ENCODE data around the gene REXO5. TPM values are rescaled to one million over a fixed set of nuclear protein-coding genes. Genes with fewer than 3 reads are reported as not detected.

REXO5 gene
- total RNA-seq, 1 donor from 2014 or later, result 5.9 TPM

DNA sequence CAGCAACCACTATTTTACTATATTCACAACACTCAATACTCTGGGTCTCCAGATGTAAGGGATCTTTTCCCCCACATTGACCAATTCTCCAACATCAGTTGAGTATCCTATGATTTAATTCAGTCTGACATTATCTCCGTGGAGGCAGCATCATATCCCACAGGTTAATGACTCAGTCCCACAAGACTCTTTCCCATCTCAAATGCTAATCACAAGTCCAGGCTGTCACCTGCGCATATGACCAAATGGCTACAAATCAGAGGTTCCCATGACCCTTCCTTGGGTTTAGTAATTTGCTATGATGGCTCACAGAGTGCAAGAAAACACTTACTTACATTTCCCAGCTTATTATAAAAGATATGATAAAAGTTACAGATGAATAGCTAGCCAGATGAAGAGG, 23.9 kb upstream of the REXO5 start:
- no peak for DNase-seq
- H3K4me1 Mint-ChIP-seq (ENCODE audit: low read depth, unreplicated experiment), result no peaks in the 10 kb centered on the region
- H3K9me3 Mint-ChIP-seq (ENCODE audit: unreplicated experiment), result no peaks in the 10 kb centered on the region
- H3K27me3 Mint-ChIP-seq (ENCODE audit: unreplicated experiment), result no peaks in the 10 kb centered on the region
- no peak overlapping the region for H3K27ac Mint-ChIP-seq (ENCODE audit: unreplicated experiment)
- no peaks in the 10 kb centered on the region for H3K36me3 Mint-ChIP-seq (ENCODE audit: unreplicated experiment)
- no peak overlapping the region for H3K4me3 Mint-ChIP-seq (ENCODE audit: unreplicated experiment)
- no peak for TF ChIP-seq CTCF (IDR thresholded peaks at IDR 0.05; ENCODE audit: partially characterized antibody, unreplicated experiment)

- no peaks in the 10 kb centered on the region for H3K36me3 Mint-ChIP-seq (ENCODE audit: unreplicated experiment)
- no peaks in the 10 kb centered on the region for H3K9me3 Mint-ChIP-seq (ENCODE audit: unreplicated experiment)
- H3K27ac Mint-ChIP-seq (ENCODE audit: unreplicated experiment), result no peak overlapping the region
- H3K27me3 Mint-ChIP-seq (ENCODE audit: unreplicated experiment), result no peaks in the 10 kb centered on the region
- DNase-seq, result no peak
- H3K4me3 Mint-ChIP-seq (ENCODE audit: unreplicated experiment), result no peak overlapping the region
- TF ChIP-seq CTCF (IDR thresholded peaks at IDR 0.05; ENCODE audit: partially characterized antibody, unreplicated experiment), result no peak
- H3K4me1 Mint-ChIP-seq (ENCODE audit: low read depth, unreplicated experiment), result no peaks in the 10 kb centered on the region
Observed at GRCh38 chr16:20784204-20784603, 22.1 kb upstream of the REXO5 start.

DNA sequence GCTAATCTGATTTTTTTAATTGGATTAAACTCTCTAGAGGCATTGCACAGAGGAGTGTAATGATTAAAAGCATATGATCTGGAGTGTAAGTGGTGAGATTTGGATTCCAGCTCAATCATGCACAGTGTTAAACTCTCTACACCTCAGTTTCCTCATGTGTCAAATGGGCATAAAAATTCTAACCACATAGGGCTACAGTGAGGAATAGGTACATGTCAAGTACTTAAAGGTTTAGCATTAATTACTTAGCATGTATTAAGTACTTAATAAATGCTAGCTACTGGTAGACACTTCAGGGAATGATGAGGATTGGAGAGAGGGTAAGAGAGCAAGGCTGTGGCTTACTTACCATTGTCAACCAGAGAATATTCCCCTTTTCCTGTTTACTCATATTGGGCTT, 17.2 kb upstream of the REXO5 start:
- Mint-ChIP-seq H3K9me3 (ENCODE audit: unreplicated experiment) (no peaks in the 10 kb centered on the region), H3K27ac (ENCODE audit: unreplicated experiment) (no peak overlapping the region), H3K36me3 (ENCODE audit: unreplicated experiment) (no peaks in the 10 kb centered on the region), H3K27me3 (ENCODE audit: unreplicated experiment) (no peaks in the 10 kb centered on the region), H3K4me3 (ENCODE audit: unreplicated experiment) (no peak overlapping the region), H3K4me1 (ENCODE audit: low read depth, unreplicated experiment) (no peaks in the 10 kb centered on the region)
- no peak for TF ChIP-seq CTCF (IDR thresholded peaks at IDR 0.05; ENCODE audit: partially characterized antibody, unreplicated experiment)
- DNase-seq, result no peak

GRCh38 chr16:20791923-20792612, 14.3 kb upstream of the REXO5 start:
- no peak for TF ChIP-seq CTCF (IDR thresholded peaks at IDR 0.05; ENCODE audit: partially characterized antibody, unreplicated experiment)
- no peak overlapping the region for H3K27ac Mint-ChIP-seq (ENCODE audit: unreplicated experiment)
- no peak overlapping the region for H3K4me3 Mint-ChIP-seq (ENCODE audit: unreplicated experiment)
- H3K27me3 Mint-ChIP-seq (ENCODE audit: unreplicated experiment), result no peaks in the 10 kb centered on the region
- no peaks in the 10 kb centered on the region for H3K4me1 Mint-ChIP-seq (ENCODE audit: low read depth, unreplicated experiment)
- no peaks in the 10 kb centered on the region for H3K9me3 Mint-ChIP-seq (ENCODE audit: unreplicated experiment)
- no peaks in the 10 kb centered on the region for H3K36me3 Mint-ChIP-seq (ENCODE audit: unreplicated experiment)
- no peak for DNase-seq

- no peak overlapping the region for H3K27ac Mint-ChIP-seq (ENCODE audit: unreplicated experiment)
- no peak for DNase-seq
- no peaks in the 10 kb centered on the region for H3K9me3 Mint-ChIP-seq (ENCODE audit: unreplicated experiment)
Observed at GRCh38 chr16:20798364-20798763, 8.0 kb upstream of the REXO5 start.

More at GRCh38 chr16:20798364-20798763, 8.0 kb upstream of the REXO5 start:
- H3K4me3 Mint-ChIP-seq (ENCODE audit: unreplicated experiment), result no peak overlapping the region
- H3K27me3 Mint-ChIP-seq (ENCODE audit: unreplicated experiment), result no peaks in the 10 kb centered on the region
- H3K4me1 Mint-ChIP-seq (ENCODE audit: low read depth, unreplicated experiment), result no peaks in the 10 kb centered on the region
- no peak for TF ChIP-seq CTCF (IDR thresholded peaks at IDR 0.05; ENCODE audit: partially characterized antibody, unreplicated experiment)
- H3K36me3 Mint-ChIP-seq (ENCODE audit: unreplicated experiment), result no peaks in the 10 kb centered on the region

All from glutamatergic neuron (in vitro differentiated cells).